Ramos (cell line): Measurements from ENCODE around the gene P2RY12.

Experiments used
- in situ Hi-C: fragments of 300-500 bp; cut with MboI; formaldehyde crosslinking; loops from one replicate; pipeline ENCODE4 v1.14.3; 2022; ENCODE audit warnings: low sequenced_read_pairs; ENCODE audit not compliant: unreplicated experiment

Gene P2RY12

DNA sequence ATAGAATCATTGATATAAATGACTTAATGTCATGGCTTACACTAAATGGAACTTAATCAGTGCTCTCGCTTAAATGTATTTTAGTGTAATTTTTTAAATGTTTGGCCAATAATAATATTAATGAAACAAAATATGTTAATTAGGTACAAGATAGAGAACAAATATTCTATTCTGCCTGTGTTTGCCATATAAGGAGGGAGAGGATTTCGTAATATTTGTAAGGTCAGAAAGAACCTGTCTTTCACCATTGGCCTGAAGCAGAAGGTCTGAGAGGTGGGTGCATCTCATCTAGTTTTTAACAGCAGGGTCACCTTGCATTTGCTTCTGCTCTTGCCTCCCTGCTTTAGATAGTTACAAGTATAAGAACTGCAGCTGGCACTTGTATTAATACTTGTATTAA, 70.4 kb downstream of the P2RY12 start:
- in situ Hi-C loops, result no loop called here

- in situ Hi-C loops, result no loop called here
Observed at GRCh38 chr3:151312972-151313371, 71.6 kb downstream of the P2RY12 start.

GRCh38 chr3:151309566-151309965, 75.0 kb downstream of the P2RY12 start:
- in situ Hi-C loops, result no loop called here

DNA sequence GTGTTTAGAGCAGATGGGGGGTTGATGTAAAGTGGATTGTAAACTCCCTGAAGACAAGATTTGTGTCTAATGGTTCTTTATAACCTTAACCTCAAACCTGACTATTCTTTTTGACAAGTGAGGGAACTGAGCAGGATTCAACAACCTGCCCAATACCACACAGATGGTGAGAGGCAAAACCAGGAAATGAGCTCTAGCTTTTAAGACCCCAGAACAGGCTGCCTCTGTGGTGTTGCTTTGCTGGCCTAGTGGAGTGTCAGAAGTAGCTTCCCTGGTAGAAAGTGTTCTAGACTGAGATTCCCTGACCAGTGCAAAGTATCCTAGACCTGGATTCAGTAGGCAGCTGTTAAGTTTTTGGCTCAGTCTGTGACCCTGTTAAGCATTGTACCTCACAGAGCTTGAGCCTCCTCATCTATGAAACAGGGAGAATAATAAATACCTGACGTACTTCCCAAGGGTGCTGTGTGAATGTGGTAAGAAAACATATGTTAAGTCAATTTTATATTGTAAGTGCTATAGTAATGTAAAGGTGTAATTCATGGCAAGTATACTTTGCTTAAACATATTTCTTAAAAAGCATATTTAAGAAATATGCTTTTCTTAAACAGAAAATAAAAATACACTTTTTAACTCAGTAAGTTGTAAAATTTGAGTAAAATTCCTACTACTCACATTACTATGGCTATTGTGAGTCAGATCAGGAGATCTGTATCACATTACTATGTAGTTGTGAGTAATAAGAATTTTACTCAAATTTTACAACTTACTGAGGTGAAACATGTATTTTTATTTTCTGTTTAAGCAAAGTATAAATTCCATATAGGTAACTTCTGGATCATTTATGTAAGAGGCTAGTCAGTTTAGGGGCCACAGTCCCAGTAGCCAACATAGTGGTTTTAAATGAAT, 76.7 kb downstream of the P2RY12 start:
- in situ Hi-C loops, result no loop called here

- in situ Hi-C loops, result no loop called here
Observed at GRCh38 chr3:151307131-151307530, 77.4 kb downstream of the P2RY12 start.

GRCh38 chr3:151306168-151306810, 78.3 kb downstream of the P2RY12 start:
- in situ Hi-C loops, result no loop called here

DNA sequence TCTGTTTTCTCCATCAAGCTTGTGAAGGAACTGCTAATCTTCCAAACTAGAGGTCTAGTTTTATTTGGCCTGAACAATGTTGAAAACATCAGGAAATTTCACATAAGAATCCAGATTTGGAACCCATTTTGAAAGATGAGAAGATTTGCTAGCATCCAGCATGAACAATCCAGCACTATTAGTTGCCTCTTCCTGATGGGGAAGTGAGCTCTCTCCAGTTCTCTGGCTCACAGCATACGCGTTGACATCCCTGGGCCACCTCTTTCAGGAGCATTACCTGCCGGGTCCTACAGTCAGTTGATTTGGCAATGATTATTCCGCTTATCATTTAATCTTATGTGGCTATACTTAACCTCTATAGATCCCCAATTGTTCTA, 78.8 kb downstream of the P2RY12 start:
- in situ Hi-C loops, result no loop called here

DNA sequence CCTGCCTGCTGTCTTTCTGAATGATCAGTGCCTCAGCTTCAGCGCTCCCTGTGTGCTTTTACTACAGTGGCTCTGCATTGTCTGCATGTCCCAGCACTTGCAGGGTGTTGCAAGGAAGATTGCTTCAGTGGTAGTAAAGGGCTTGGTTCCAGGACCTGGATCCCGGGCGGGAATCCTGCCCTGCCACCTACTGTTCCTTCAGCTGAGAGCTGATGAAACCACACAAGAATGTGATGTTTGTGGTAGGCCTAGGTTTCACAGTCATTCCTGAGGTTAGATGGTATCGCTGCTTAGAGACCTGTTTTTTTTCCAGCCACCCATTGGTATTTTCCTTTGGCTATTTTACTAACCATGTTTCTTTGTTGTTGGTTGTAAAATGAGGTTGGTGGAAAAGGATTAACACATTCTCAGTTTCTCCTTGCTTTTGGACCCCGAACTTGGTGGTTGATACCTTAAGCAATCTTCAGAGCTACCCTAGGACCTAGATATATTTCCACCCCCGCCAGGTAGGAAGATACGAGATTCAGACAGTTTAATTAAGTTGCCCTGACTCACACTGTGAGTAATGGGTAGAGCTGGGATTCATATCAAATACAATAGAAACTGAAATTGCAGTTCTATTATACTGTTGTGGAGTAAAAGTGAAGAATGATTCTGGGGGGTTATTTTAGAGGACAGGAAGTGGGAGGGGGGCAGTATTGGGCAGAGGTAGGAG, 79.3 kb downstream of the P2RY12 start:
- in situ Hi-C loops, result no loop called here

DNA sequence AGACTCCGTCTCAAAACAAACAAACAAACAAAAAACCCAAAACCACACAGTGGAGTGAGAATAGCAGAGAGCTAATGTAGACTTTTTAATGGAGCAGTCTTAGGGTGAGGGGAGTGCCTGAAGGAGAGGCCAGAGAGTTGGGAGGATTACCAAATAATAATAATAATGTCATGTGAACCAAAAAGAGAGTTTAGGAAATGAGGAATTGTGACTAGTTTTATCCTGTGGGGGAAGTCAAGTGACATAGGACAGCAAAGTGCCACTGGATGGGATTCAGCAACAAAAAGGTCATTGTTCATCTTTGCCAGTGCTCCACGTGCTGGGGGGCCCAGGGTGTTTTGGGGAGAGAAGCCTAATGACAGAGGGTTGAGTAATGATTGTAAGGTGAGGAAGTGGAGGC, 80.8 kb downstream of the P2RY12 start:
- in situ Hi-C loops, result no loop called here

DNA sequence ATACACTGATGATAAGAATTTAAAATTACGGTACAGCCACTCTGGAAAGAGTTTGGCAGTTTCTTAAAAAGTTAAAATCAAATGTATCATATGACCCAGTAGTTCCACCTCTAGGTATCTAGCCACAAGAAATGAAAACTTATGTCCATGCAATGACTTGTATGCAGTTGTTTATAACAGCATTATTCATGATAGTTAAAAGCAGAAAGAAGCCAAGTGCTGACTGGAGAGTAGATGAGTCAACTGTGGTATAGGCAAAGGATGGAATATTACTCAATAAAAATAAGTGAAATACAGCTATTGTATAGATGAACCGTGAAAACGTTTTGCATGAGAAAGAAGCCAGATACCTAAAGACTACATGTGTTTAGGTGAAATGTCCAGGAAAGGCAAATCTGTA, 82.8 kb downstream of the P2RY12 start:
- in situ Hi-C loops, result no loop called here

DNA sequence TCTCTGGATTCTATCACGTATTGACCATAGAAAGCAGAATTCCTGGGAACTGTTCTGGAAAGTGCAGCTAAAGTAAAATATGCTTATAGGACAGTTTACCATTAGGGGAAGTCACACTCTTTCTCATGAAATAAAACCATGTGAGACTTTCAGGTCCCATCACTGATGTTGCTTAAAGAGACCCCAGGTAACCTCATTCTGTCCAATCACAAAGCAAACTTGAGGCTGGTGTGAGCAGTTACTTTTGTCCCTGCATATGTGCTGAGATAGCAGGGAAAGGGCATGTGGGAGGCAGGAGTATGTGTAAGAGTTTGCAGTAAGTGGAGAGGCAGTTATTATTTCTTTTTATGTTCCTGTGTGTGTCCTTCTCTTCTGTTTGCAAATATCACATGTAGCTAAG, 84.0 kb downstream of the P2RY12 start:
- in situ Hi-C loops, result no loop called here

DNA sequence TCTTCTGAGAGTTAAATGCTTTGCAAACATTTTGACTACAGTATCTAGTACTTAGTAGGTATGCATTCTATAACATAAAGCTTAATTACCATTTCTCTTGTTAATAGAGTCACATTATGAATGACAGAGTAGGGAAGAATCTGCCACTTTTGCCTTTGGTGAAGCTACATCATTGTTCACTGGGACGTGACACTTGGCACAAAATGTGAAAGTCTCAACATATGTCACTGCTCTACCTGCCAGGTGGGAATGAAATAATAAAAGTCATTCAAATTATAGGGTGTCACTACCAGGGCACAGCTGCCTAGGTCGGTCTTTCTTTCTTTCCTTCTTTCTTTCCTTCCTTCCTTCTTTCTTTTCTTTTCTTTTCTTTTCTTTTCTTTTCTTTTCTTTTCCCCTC, 85.5 kb downstream of the P2RY12 start:
- in situ Hi-C loops, result no loop called here

DNA sequence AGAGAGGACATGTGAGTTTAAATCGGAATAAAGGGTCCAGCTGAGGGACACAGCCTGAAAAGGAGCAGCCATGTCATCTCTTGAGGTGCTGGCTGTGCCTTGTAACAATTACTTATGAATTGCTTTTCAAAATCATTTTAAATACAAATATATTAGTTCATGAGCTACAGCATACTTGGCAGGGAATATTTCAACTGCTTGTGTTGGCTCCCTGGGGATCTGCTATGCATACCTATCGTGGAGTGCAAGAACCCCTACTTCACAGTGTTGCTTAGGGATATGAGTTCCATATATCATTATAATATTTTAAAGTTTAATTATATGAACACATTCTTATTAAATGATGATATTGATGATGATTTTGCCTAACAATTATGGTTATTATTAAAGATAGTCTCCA, 87.1 kb downstream of the P2RY12 start:
- in situ Hi-C loops, result no loop called here

DNA sequence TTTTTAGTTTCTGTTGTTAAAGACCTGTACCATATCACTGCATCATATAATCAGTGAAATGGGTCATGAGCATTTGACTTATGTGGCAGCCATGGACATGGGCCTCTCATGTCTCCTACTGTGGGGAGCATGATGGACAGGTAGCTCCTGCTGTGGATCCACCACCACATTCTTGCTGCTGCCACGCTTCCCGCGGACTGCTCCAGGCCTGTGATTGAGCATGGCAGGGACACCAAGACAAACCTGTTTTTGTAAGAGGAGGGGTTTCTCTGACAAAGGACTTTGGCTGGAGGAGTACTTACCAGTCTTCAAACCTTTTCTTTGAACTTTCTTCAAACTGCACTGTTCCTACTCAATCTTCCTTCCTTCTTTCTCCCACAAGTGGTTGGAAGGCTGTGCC, 88.3 kb downstream of the P2RY12 start:
- in situ Hi-C loops, result no loop called here

DNA sequence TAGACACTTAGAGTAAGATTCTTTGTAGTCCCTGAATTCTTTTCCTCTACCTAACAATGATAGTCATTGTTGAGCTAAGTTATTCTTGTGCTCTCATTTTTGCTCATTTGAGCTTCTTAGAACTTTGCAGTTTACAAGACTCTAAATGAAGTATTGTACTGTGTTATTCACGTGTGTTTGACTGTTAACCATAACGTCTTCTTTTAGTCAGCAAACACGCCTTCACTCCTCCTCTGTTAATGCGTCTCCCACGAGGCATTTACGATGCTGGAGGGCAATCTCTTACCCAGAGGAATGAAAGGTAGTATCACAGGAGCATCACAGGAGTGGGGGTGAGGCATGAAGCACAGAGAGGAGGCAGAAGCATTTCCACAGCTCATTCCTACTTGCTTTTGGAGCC, 91.4 kb downstream of the P2RY12 start:
- in situ Hi-C loops, result no loop called here

- in situ Hi-C loops, result no loop called here
Observed at GRCh38 chr3:151290673-151291072, 93.9 kb downstream of the P2RY12 start.

- in situ Hi-C loops, result loop anchor here (5.0 to 10.0 kb wide), 2 partner anchors 62 to 125 kb away; no protein-coding TSS in a partner anchor
Observed at GRCh38 chr3:151289445-151289844, 95.1 kb downstream of the P2RY12 start.
